ENCODE measurements around the gene A4GNT.
"Not testable (repeated sequence)": the region's sequence is repeated elsewhere in the genome, so short reads cannot be mapped to it uniquely, and the experiment has no call there.

The A4GNT gene

DNA sequence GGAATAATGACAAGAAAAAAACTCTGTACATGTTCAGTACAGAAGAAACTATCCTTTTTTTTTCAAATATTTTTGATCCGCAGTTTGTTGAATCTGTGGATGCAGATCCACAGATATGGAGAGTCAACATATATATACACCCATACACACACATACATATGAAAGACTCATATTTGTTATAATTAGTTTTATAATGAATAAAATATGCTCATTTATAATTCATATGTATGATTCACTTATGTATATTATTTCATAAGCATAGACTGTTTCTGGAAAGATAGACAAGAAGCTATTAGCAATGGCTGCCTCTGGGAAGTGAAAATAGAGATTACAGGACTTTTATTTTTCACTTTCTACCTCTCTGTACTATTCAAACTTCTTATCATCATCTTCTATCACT, 26.6 kb downstream of the A4GNT start:
- no peak overlapping the region for H3K4me3 ChIP-seq (ENCODE audit: low read length)
- DNase-seq (ENCODE audit: low read depth) = no peak
- TF ChIP-seq, protein P1, sequence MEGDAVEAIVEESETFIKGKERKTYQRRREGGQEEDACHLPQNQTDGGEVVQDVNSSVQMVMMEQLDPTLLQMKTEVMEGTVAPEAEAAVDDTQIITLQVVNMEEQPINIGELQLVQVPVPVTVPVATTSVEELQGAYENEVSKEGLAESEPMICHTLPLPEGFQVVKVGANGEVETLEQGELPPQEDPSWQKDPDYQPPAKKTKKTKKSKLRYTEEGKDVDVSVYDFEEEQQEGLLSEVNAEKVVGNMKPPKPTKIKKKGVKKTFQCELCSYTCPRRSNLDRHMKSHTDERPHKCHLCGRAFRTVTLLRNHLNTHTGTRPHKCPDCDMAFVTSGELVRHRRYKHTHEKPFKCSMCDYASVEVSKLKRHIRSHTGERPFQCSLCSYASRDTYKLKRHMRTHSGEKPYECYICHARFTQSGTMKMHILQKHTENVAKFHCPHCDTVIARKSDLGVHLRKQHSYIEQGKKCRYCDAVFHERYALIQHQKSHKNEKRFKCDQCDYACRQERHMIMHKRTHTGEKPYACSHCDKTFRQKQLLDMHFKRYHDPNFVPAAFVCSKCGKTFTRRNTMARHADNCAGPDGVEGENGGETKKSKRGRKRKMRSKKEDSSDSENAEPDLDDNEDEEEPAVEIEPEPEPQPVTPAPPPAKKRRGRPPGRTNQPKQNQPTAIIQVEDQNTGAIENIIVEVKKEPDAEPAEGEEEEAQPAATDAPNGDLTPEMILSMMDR (IDR thresholded peaks at IDR 0.05; ENCODE audit: insufficient read depth, low read depth, low read length, missing control alignments) = no peak

DNA sequence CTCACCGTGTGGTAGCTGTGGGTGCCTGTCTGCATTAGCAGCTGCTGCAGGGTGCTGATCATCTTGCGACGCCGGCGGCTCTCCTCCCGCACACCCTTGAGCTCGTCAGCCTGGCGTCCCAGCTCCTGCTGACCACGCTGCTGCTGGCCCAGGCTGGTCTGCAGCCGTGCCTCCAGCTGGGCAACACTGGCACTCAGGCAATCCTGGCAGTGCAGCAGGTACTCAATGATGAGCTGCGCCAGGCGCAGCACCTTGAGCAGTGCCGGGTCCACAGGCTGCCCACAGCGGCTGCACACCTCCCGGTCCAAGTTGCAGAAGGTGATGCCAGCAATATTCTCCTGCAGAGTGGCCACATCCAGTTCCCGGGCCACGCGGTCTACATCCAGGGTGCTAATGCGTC, 28.7 kb downstream of the A4GNT start:
- TF ChIP-seq, protein P1 (IDR thresholded peaks at IDR 0.05; ENCODE audit: insufficient read depth, low read depth, low read length, missing control alignments) = no peak
- DNase-seq (ENCODE audit: low read depth) = no peak
- no peak overlapping the region for H3K4me3 ChIP-seq (ENCODE audit: low read length)

DNA sequence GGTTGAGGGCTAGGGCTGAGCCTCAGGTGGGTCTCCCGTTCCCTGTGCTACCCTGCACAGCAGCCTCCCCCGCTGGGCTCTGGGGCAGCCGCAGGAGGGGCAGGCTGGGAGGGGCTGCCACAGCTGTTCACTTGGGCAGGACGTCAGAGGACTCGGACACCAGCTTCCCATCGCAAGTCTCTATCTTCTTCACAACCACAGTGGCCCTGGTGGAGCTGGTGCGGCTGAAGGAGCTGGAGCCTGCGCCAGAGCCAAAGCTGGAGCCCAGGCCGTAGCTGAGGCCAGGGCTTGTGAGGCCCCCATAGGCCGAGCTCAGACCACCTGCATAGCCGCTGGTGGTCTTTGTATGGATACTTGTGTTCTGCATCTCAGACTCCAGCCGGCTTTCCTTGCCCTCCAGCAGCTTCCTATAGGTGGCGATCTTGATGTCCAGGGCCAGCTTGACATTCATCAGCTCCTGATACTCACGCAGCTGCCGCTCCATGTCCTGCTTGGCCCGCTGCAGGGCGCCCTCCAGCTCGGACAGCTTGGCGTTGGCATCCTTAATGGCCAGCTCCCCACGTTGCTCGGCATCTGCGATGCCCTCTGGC, 30.7 kb downstream of the A4GNT start:
- not testable (repeated sequence) for H3K4me3 ChIP-seq (ENCODE audit: low read length); DNase-seq (ENCODE audit: low read depth)
- TF ChIP-seq, protein P1 (IDR thresholded peaks at IDR 0.05; ENCODE audit: insufficient read depth, low read depth, low read length, missing control alignments) = peak; percentile 12

DNA sequence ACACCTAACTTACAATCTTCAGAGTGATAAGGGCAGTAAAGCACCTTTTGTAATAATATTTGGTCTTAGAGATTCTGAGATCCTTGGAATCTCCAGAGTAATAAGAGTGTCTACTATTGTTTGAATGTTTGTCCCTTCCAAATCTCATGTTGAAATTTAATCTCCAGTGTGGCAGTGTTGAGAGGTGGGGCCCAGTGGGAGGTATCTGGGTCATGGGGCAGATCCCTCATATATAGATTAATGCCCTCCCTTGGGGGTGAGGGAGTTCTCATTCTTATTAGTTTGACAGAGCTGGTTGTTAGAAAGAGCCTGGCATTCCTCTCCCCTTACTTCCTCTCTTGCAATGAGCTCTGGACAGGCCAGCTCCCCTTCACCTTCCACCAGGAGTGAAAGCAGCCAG, 32.8 kb downstream of the A4GNT start:
- TF ChIP-seq, protein P1 (IDR thresholded peaks at IDR 0.05; ENCODE audit: insufficient read depth, low read depth, low read length, missing control alignments) = no peak
- no peak for DNase-seq (ENCODE audit: low read depth)
- no peak overlapping the region for H3K4me3 ChIP-seq (ENCODE audit: low read length)

GRCh38 chr3:138097192-138098172, 34.7 kb downstream of the A4GNT start:
- TF ChIP-seq, protein P1 (IDR thresholded peaks at IDR 0.05; ENCODE audit: insufficient read depth, low read depth, low read length, missing control alignments) = peak; percentile 25
- DNase-seq (ENCODE audit: low read depth) = no peak
- no peak overlapping the region for H3K4me3 ChIP-seq (ENCODE audit: low read length)

DNA sequence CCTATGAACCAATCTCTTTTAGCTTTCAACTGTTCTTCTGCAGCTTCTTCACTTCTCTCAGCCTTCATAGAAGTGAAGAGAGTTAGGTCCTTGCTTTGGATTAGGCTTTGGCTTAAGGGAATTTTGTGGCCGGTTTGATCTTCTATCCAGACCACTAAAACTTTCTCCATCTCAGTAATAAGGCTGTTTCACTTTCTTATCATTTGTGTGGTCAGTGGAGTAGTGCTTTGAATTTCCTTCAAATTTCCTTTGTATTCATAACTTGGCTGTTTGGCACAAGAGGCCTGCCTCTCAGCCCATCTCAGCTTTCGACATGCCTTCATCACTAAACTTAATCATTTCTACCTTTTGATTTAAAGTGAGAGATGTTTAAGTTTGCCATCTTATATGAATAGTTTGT, 38.5 kb downstream of the A4GNT start:
- TF ChIP-seq, protein P1 (IDR thresholded peaks at IDR 0.05; ENCODE audit: insufficient read depth, low read depth, low read length, missing control alignments) = no peak
- no peak overlapping the region for H3K4me3 ChIP-seq (ENCODE audit: low read length)
- no peak for DNase-seq (ENCODE audit: low read depth)

Measured in epithelial cell of esophagus (primary cell).